GM18511 (cell line): ENCODE measurements around the gene PRR29.
"Not testable (repeated sequence)": the region's sequence is repeated elsewhere in the genome, so short reads cannot be mapped to it uniquely, and the experiment has no call there.

ENCODE experiments used
- ATAC-seq: cut with Tn5 transposase; IDR thresholded peaks from one replicate; pipeline ENCODE4 v1.9.1; 2021; ENCODE audit warnings: mild to moderate bottlenecking, moderate library complexity; ENCODE audit not compliant: unreplicated experiment

The PRR29 gene

DNA sequence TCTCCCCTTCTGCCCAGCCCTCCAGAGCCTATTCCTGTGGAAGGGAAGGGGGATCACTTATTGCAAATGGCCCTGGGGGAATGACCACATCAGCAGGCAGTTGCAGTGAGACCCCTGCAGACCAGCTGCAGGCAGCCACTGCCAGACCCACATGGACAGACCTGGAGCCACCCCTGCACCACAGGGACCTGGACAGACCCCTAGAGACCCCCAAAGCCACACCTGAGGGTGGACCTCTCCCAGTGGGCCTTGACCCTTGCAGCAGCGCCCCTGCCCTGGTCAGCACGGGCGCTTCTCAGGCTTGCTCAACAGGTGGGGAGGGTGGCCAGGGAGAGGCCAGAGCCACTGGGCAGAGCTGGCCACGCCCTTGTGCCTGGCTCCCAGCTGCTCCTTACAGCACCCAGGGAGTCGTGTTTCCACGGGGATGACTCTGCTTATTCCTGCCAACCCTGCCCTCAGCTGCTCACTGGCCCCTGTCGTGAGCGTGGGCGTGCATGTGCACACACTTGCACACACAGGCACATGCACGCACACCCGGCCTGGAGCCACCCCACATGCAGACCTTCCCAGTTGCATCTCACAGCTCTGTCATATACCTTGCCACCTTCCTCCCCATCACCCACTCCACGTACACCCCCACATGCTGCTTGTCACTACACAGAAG lies 24.1 kb upstream of the PRR29 start:
- no peak for ATAC-seq

DNA sequence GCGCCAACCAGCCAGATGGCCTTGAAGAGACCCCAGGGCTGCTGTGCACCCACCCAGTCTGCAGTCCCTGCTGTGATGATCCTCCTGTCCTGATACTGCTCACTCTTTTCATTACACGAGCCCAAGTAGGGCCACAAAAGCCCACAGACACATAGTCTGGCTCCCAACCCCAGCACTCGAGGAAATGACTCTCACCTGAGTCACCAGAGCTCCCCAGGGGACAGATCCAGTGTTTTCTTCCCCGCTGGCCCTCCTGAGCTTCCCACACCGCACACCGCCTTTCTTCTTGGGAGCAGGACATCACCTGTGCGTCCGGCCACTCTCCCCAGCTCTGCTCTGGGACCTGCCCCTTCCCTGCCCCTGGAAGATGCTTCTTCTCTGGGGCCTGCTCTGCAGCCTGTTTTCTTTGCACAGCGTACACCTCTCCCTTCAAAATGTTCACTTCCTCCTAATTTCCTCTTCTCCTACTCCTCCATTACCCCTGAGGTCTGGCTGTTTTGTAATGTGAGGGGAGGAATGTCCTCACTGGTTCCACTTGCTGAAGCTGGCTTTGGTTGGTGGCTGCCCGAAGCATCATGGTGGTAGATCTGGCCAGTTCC lies 23.5 kb upstream of the PRR29 start:
- ATAC-seq = no peak

DNA sequence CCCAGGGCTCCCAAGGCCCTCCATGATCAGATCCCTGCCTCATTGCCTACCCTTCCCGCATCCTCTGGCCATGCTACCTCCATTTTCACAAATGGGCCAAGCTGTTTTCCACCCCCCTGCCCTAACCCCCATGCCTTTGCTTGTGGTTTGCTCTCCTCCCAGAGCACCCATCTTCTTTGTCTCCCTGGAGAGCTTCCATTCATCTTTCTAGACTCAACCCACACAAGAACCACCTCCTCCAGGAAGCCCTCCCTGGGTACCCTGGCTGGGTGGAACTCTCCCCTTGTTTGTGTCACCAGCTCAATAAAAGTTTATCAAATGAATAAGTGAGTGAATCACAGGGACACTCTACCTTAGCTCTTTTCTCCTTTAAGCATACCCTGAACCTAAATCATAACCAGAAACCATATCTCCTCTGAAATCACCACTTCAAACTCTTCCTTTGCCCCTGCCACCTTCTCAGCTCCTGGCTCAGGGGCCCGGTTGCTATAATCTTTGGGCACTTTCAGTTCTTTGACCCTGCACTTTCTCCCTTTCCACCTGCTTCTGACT lies 22.5 kb upstream of the PRR29 start:
- ATAC-seq = no peak

GRCh38 chr17:63976702-63977101 lies 21.4 kb upstream of the PRR29 start:
- ATAC-seq = no peak

DNA sequence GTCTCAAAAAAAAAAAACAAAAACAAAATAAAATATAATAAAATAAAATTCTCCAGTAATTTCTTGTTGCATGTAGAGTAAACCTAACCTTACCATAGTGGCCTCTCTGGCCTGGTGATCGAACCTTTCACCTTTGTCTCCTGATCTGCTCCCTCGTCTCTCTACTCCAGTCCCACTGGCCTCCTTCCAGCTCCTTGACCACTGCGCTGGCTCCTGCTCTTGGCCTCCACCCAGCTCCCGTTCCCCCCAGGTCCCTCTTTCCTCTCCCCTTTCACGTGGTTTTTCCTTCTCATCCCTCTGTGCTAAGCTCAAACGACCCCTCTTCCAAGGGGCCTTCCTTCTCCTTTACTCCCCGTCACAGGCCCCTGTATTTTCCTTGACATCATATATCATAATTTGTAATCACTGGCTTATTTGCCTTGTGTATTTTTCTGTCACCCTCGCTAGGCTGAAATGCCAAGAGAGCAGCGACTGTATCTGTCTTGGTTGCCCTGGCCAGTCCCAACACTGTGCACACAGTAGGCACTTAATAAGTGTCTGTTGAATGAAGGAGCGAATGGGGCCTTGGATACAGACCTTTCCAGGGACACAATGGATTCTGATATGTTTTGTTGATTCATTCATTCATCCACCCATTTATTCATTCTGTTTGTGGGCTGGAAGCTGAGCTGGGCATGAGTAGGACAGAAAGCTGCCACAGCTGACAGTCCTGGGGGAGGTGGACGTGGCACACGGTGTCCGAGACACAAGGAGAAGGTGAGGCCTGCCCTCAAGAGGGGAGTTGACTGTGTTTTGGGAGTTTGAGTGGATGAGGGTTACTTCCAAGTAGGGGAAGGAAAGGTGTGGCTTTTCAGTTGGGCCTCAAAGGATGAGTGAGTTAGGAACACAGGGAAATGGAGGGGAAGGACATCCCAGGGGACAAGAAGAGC lies 19.6 kb upstream of the PRR29 start:
- no peak for ATAC-seq

DNA sequence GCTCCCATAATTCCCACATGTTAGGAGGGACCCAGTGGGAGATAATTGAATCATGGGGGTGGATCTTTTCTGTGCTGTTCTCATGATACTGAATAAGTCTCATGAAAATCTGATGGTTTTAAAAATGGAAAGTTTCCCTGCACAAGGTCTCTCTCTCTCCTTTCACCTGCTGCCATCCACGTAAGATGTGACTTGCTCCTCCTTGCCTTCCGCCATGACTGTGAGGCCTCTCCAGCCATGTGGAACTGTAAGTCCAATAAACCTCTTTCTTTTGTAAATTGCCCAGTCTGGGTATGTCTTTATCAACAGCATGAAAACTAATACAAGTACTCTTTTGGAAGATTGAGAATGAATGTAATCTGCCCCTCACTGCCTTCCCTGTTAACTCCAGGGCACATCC lies 15.5 kb upstream of the PRR29 start:
- not testable (repeated sequence) for ATAC-seq

DNA sequence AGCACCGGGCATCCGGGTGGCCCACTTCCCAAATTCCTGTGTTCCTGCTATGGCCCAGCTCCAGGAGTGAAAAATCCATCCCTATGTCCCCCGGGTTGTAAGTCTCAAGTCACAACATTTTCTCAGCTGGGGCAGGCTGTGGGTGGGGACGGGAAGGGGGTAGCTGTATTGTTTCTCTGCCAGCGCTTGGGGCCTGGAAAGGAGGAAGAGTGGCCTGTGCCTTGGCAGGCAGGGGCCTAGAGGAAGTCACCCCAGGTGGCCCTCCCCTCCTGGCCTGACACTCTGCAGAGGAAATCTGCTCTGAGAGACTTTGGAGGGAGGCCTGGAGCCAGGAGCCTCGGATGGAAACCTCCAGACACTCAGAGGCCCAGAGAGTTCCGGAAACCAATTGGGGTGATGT lies 14.8 kb upstream of the PRR29 start:
- no peak for ATAC-seq

GRCh38 chr17:63984236-63984635 lies 13.9 kb upstream of the PRR29 start:
- ATAC-seq = no peak

- ATAC-seq = no peak
Observed at GRCh38 chr17:63984651-63985386, 13.3 kb upstream of the PRR29 start.

GRCh38 chr17:63985387-63986140 lies 12.6 kb upstream of the PRR29 start:
- no peak for ATAC-seq

DNA sequence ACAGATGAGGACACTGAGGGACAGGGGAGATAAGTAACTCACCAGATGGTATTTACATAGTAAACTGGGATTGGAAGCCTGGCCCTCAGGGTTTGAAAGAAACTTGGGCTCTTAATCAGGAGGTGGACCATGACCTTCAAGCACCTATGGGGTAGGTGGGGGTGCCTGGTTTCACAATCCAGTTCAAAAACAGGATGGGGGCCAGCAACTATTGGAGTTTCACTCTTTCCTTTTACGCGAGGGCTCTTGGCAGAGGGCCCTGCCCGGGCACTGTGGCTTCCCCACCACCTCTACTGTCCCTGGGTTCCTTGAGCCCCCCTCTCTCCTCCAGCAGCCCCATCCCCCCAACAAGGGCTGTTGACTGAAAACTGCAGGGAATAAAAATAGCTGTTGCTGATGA lies 11.3 kb upstream of the PRR29 start:
- ATAC-seq = no peak

GRCh38 chr17:63987221-63988126 lies 10.7 kb upstream of the PRR29 start:
- no peak for ATAC-seq

DNA sequence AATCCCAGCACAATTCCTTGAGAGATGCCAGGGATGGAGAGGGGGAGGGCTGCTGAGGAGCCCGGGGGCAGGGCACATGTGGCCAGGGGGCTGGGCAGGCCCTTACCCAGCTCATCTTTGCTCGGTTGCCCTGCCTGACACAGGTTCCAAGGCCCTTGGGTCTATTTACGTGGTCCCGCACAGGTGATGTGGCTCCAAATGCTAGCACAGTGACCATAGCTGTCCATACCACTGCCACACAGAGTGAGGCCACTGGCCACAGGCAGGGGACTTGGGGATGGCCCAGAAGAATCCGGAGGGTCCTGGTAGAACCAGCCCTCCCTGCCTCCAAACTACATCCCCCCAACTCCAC lies 10.0 kb upstream of the PRR29 start:
- ATAC-seq = no peak

DNA sequence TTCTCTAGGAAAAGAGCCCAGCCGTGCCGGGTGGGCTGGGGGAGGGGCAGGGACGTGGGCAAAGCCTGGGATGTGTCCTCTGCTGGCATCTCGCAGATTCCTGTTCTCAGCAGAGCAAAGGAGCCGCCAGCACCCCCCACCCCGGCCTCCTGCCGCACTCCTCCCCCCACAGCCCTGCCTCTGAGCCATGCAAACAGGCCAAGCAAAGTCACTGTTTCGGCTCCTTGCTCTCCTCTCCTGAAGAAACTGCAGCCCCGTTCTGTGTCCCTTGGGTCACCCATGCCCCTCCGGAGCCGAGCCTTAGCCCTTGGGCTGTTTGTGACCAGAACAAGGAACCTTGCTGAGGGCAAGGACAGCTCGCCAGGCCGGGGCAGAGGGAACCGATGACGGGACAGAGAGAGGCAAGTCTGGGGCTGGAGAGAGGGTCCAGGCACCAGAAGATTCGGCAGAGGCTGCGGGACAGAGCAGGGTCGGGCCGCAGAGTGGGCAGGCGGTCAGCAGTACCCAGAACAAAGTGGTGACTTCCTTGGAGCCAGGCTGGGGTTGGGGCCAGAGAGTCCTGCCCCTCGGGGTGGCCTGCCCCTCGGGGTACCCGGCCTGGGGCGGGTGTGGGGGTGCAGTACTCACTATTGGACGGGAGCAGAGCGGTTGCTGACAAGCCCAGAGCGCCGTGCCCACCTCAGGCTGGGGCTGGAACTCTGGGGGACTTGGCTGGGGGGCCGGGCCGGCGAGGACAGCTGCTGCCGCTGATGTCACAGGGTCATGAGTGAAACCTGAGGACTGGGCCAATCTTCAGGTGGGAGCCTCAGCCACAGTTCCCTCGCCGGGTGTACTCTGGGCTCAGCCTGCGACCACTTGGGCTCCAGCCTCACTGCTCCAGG lies 9.2 kb upstream of the PRR29 start:
- no peak for ATAC-seq

DNA sequence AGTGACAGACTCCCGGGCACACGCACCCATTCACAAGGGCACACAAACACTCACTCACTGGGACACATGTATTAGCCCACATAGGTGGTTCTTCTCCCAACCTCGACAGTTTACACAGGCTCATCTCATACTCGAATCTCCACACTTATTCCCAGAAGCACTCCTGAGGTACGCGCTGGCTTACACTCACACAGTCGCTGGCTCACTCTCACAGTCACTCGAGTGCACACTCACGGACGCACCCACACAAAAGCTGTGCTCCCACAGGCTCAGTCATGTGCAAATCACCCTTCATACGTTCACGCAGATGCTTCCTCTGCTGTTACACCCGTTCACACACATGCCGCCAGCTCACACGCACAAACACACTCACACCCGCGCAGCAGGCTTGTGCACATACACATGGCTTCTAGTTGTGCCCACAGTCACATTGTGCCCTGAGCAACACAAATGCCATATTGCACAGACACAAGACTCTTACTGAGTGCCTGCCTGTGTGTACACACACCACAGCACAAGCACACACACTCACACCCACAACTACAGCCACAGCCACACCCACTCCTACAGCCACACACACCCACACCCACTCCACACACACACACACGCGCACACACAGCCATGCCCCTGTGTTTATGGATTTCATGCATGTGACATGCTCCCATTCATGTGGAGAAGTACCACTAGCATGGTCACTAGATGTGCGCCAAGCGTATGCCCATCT lies 8.4 kb upstream of the PRR29 start:
- ATAC-seq = no peak

GRCh38 chr17:63991611-63992010 lies 6.5 kb upstream of the PRR29 start:
- no peak for ATAC-seq

- no peak for ATAC-seq
Observed at GRCh38 chr17:63993368-63993985, 4.7 kb upstream of the PRR29 start.
